ENCODE measurements around the gene TMCO4.

- TF ChIP-seq CTCF (conservative IDR thresholded peaks at IDR 0.05 in 1 of 2, IDR thresholded peaks at IDR 0.05 in 1 of 2; ENCODE audit: low read depth in 1 of 2, low read length in 2 of 2) (no peak), EZH2 (IDR thresholded peaks at IDR 0.05; ENCODE audit: low read length, missing control alignments) (no peak)
These were observed 71.1 kb downstream of the TMCO4 start for GRCh38 chr1:19728413-19729145.

Measured in fibroblast of lung (primary cell).